HepG2 (cell line): ENCODE results near the gene NDUFAF8. TPM values are rescaled to one million over a fixed set of nuclear protein-coding genes. Genes with fewer than 3 reads are reported as not detected.

Experiments
- BHLHE40 ChIP-seq: IDR thresholded peaks from 2 replicates; pipeline ENCODE4 v1.6.1; 2011; ENCODE audit warnings: low read length, improper control_type of control experiment
- MTF2 ChIP-seq: sonication (generic); formaldehyde crosslinking; IDR thresholded peaks from 2 replicates; pipeline ENCODE4 v1.5.0; 2020; ENCODE audit warnings: missing genetic modification reagents, borderline replicate concordance
- PAX8 ChIP-seq: sonication (generic); formaldehyde crosslinking; IDR thresholded peaks from 2 replicates; pipeline ENCODE4 v1.8.0; 2022; ENCODE audit warnings: mild to moderate bottlenecking, missing genetic modification reagents, borderline replicate concordance
- PHF8 ChIP-seq: sonication (generic); formaldehyde crosslinking; IDR thresholded peaks from 2 replicates; pipeline ENCODE4 v1.5.0; 2020; ENCODE audit warnings: missing genetic modification reagents
- POGZ ChIP-seq: sonication (generic); formaldehyde crosslinking; IDR thresholded peaks from 2 replicates; pipeline ENCODE4 v1.4.0; 2020; ENCODE audit warnings: mild to moderate bottlenecking, missing genetic modification reagents
- RNF219 ChIP-seq: sonication (generic); formaldehyde crosslinking; IDR thresholded peaks from 2 replicates; pipeline ENCODE4 v1.5.0; 2020; ENCODE audit warnings: mild to moderate bottlenecking, missing genetic modification reagents
- TARDBP ChIP-seq: sonication (generic); formaldehyde crosslinking; IDR thresholded peaks from 2 replicates; pipeline ENCODE4 v1.8.0; 2022; ENCODE audit warnings: mild to moderate bottlenecking, missing genetic modification reagents
- TEAD2 ChIP-seq: sonication (generic); formaldehyde crosslinking; IDR thresholded peaks from 2 replicates; pipeline ENCODE4 v1.9.0; 2021; ENCODE audit warnings: missing genetic modification reagents
- THAP11 ChIP-seq: IDR thresholded peaks from 2 replicates; pipeline ENCODE4 v1.6.1; 2016; ENCODE audit warnings: missing biosample characterization, missing genetic modification reagents
- ZFX ChIP-seq: sonication (generic); formaldehyde crosslinking; IDR thresholded peaks from 2 replicates; pipeline ENCODE4 v1.4.0; 2020; ENCODE audit warnings: mild to moderate bottlenecking, low read depth, missing genetic modification reagents, moderate library complexity
- ZNF136 ChIP-seq: sonication (generic); formaldehyde crosslinking; IDR thresholded peaks from 2 replicates; pipeline ENCODE4 v1.8.1; 2022; ENCODE audit warnings: low read depth, mild to moderate bottlenecking, moderate library complexity, missing genetic modification reagents
- ZNF354B ChIP-seq: sonication (generic); formaldehyde crosslinking; IDR thresholded peaks from 2 replicates; pipeline ENCODE4 v1.8.0; 2022; ENCODE audit warnings: mild to moderate bottlenecking, missing genetic modification reagents
- ZNF567 ChIP-seq: sonication (generic); formaldehyde crosslinking; IDR thresholded peaks from 2 replicates; pipeline ENCODE4 v1.8.1; 2023; ENCODE audit warnings: mild to moderate bottlenecking, missing genetic modification reagents, borderline replicate concordance
- ZNF674 ChIP-seq: sonication (generic); formaldehyde crosslinking; IDR thresholded peaks from 2 replicates; pipeline ENCODE4 v1.5.0; 2020; ENCODE audit warnings: low read depth, mild to moderate bottlenecking, missing genetic modification reagents
- ZNF713 ChIP-seq: sonication (generic); formaldehyde crosslinking; IDR thresholded peaks from 2 replicates; pipeline ENCODE4 v1.4.0; 2020; ENCODE audit warnings: mild to moderate bottlenecking, missing genetic modification reagents
- ZNF790 ChIP-seq: sonication (generic); formaldehyde crosslinking; IDR thresholded peaks from 2 replicates; pipeline ENCODE4 v1.8.0; 2022; ENCODE audit warnings: missing genetic modification reagents, mild to moderate bottlenecking, borderline replicate concordance
- ZSCAN29 ChIP-seq: sonication (generic); formaldehyde crosslinking; conservative IDR thresholded peaks from 2 replicates; pipeline ENCODE4 v1.4.0; 2020; ENCODE audit warnings: mild to moderate bottlenecking, missing genetic modification reagents
- polyA plus RNA-seq, 8 experiments: library from polyadenylated mRNA; depleted of rRNA in 3 of 8; stranded (reverse) in 7 of 8; unstranded in 1 of 8; fragments of >200 nt; fragmentation: Illumina TruSeq in 4 of 8; extraction: Trizol in 4 of 8; gene quantifications; 2 replicates each; pipeline versions ENCODE4 v1.2.1 to v1.2.3, GENCODE V29; 2011 to 2016; ENCODE audit warnings: low read depth in 4 of 8, missing spikeins in 1 of 8, mixed read lengths in 1 of 8; ENCODE audit not compliant: insufficient read depth in 1 of 8
- total RNA-seq, 5 experiments: library from RNA; depleted of rRNA; stranded (reverse); fragments of >200 nt; fragmentation: Illumina TruSeq; extraction: Trizol; gene quantifications; 2 replicates each; pipeline ENCODE4 v1.2.3, GENCODE V29; 2016; ENCODE audit warnings: low read depth in 1 of 5
- TF ChIP-seq, protein P1 (sequence below): sonication (generic); formaldehyde crosslinking; IDR thresholded peaks from 2 replicates; pipeline ENCODE4 v1.4.0; 2020; ENCODE audit warnings: mild to moderate bottlenecking, missing genetic modification reagents, borderline replicate concordance
- TF ChIP-seq, protein P2 (sequence below): sonication (generic); formaldehyde crosslinking; IDR thresholded peaks from 2 replicates; pipeline ENCODE4 v1.8.1; 2023; ENCODE audit warnings: missing genetic modification reagents, inconsistent platforms, borderline replicate concordance
- TF ChIP-seq, protein P3 (sequence below): sonication (generic); formaldehyde crosslinking; IDR thresholded peaks from 2 replicates; pipeline ENCODE4 v1.5.1; 2020; ENCODE audit warnings: mild to moderate bottlenecking, missing genetic modification reagents, moderate library complexity

Gene NDUFAF8
- total and polyA plus RNA-seq, 2 of the 13 experiments (the other 11 are each of a cell fraction or from before 2014, with no cell fraction given) = 75.6 to 233 TPM

DNA sequence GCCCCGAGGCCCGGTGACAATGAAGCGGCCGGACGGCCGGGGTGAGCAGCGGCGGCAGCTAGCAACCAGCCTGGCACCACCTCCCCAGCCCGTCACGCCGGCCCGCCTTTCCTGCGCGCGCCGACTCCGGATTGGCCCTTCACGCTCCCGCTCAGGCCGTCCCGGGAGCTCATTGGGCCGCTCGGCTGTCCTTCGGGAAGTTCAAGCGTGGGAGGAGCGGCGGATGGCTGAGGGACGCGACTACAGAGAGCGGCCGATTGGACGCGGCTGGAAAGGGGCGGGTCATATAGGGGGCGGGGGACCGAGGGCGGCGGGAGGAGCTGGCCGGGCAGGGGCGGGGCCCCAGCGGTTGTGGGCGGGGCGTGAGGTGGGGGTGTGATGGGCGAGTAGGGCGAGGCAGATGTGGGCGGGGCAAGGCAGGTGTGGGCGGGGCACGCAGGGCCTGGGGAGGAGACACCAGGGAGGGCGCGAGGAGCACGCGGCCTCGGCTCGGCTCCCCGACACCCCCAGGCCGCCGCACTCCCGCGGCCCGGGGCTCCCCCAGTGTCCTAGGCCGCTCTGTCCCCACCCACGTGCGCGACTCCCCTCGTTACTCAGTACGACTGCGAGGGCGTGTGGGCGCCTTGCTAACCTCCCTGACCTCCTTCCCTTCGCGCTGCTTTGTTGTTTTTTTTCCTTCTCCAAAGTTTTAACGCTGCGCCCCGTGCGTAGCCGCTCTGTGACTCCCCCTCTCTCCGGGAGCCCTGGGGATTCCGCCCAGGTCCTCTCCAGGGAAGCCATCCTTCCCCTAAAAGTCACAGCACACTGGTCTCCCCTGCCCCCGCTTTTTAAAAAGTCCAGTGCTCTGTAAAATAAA, 16.0 kb upstream of the NDUFAF8 start, which contains the start of gene CEP131 (continued):
- TF ChIP-seq, protein P1, sequence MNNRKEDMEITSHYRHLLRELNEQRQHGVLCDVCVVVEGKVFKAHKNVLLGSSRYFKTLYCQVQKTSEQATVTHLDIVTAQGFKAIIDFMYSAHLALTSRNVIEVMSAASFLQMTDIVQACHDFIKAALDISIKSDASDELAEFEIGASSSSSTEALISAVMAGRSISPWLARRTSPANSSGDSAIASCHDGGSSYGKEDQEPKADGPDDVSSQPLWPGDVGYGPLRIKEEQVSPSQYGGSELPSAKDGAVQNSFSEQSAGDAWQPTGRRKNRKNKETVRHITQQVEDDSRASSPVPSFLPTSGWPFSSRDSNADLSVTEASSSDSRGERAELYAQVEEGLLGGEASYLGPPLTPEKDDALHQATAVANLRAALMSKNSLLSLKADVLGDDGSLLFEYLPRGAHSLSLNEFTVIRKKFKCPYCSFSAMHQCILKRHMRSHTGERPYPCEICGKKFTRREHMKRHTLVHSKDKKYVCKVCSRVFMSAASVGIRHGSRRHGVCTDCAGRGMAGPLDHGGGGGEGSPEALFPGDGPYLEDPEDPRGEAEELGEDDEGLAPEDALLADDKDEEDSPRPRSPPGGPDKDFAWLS (CRISPR knock-in tag) = no peak
- TF ChIP-seq TEAD2 = no peak
- no peak for TF ChIP-seq ZNF567 (CRISPR knock-in tag)
- TF ChIP-seq ZNF354B (CRISPR knock-in tag) = peak; percentile 98
- no peak for TF ChIP-seq ZNF674
- TF ChIP-seq POGZ (CRISPR knock-in tag) = no peak
- TF ChIP-seq, protein P2, sequence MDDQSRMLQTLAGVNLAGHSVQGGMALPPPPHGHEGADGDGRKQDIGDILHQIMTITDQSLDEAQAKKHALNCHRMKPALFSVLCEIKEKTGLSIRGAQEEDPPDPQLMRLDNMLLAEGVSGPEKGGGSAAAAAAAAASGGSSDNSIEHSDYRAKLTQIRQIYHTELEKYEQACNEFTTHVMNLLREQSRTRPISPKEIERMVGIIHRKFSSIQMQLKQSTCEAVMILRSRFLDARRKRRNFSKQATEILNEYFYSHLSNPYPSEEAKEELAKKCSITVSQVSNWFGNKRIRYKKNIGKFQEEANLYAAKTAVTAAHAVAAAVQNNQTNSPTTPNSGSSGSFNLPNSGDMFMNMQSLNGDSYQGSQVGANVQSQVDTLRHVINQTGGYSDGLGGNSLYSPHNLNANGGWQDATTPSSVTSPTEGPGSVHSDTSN (CRISPR knock-in tag) = peak; percentile 95; the same call in 1 of the 2 replicates
- peak; percentile 95 for TF ChIP-seq ZFX (CRISPR knock-in tag)
- TF ChIP-seq MTF2 = no peak
- TF ChIP-seq RNF219 (CRISPR knock-in tag) = no peak
- no peak for TF ChIP-seq PAX8 (CRISPR knock-in tag)
- TF ChIP-seq ZSCAN29 (CRISPR knock-in tag) = 0 out of 2 replicates have a peak, but pooled peaks have one; percentile 22
- no peak for TF ChIP-seq ZNF790 (CRISPR knock-in tag)
- peak; percentile 76 for TF ChIP-seq PHF8 (CRISPR knock-in tag)
- TF ChIP-seq BHLHE40 = no peak
- TF ChIP-seq, protein P3, sequence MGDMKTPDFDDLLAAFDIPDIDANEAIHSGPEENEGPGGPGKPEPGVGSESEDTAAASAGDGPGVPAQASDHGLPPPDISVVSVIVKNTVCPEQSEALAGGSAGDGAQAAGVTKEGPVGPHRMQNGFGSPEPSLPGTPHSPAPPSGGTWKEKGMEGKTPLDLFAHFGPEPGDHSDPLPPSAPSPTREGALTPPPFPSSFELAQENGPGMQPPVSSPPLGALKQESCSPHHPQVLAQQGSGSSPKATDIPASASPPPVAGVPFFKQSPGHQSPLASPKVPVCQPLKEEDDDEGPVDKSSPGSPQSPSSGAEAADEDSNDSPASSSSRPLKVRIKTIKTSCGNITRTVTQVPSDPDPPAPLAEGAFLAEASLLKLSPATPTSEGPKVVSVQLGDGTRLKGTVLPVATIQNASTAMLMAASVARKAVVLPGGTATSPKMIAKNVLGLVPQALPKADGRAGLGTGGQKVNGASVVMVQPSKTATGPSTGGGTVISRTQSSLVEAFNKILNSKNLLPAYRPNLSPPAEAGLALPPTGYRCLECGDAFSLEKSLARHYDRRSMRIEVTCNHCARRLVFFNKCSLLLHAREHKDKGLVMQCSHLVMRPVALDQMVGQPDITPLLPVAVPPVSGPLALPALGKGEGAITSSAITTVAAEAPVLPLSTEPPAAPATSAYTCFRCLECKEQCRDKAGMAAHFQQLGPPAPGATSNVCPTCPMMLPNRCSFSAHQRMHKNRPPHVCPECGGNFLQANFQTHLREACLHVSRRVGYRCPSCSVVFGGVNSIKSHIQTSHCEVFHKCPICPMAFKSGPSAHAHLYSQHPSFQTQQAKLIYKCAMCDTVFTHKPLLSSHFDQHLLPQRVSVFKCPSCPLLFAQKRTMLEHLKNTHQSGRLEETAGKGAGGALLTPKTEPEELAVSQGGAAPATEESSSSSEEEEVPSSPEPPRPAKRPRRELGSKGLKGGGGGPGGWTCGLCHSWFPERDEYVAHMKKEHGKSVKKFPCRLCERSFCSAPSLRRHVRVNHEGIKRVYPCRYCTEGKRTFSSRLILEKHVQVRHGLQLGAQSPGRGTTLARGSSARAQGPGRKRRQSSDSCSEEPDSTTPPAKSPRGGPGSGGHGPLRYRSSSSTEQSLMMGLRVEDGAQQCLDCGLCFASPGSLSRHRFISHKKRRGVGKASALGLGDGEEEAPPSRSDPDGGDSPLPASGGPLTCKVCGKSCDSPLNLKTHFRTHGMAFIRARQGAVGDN (CRISPR knock-in tag) = peak; percentile 98
- TF ChIP-seq ZNF713 = no peak
- TF ChIP-seq ZNF136 (CRISPR knock-in tag) = no peak
- peak; percentile 72; the same call in 1 of the 2 replicates for TF ChIP-seq THAP11
- TF ChIP-seq TARDBP (CRISPR knock-in tag) = peak; percentile 76
